Stomach (tissue), 4 donors: Measurements from ENCODE around the gene FOXK2.

Source experiments
- CTCF ChIP-seq, 7 experiments: fragments of 450-650 bp in 4 of 7; fragments of 200-600 bp in 3 of 7; sonication (generic) in 3 of 7; IDR thresholded peaks; one replicate each; pipeline ENCODE4 v1.5.1; 2016 to 2019; ENCODE audit warnings: antibody characterized with exemption in 7 of 7, control low read depth in 2 of 7, mild to moderate bottlenecking in 1 of 7
- EP300 ChIP-seq: sonication (generic); formaldehyde crosslinking; IDR thresholded peaks from one replicate; pipeline ENCODE4 v1.6.1; 2017; ENCODE audit warnings: antibody characterized with exemption
- POLR2A ChIP-seq, 4 donors: fragments of 450-650 bp; IDR thresholded peaks; one replicate each; pipeline ENCODE4 v1.6.1; 2016; ENCODE audit warnings: antibody characterized with exemption in 4 of 4, control low read depth in 2 of 4, mild to moderate bottlenecking in 1 of 4, moderate library complexity in 1 of 4
- POLR2AphosphoS5 ChIP-seq, 3 donors: sonication (generic); formaldehyde crosslinking; IDR thresholded peaks; one replicate each; pipeline ENCODE4 v1.6.1; 2016; ENCODE audit warnings: antibody characterized with exemption in 3 of 3

GRCh38 chr17:82649501-82650261, 130.1 kb downstream of the FOXK2 start:
- TF ChIP-seq CTCF (IDR thresholded peaks at IDR 0.05) (no peak), POLR2A (IDR thresholded peaks at IDR 0.05) (no peak), EP300 (no peak), POLR2AphosphoS5 (IDR thresholded peaks at IDR 0.05) (no peak)
